Measurements from ENCODE around the gene TAF6L. TPM values are rescaled to one million over a fixed set of nuclear protein-coding genes. Genes with fewer than 3 reads are reported as not detected.

TAF6L gene
- total and polyA plus RNA-seq, 2 of the 8 experiments (the other 6 are each of a cell fraction or from before 2014, with no cell fraction given): 24.8 to 31.9 TPM

- TF ChIP-seq CHD7 (IDR thresholded peaks at IDR 0.05; ENCODE audit: insufficient replicate concordance, low read length): no peak
- TF ChIP-seq ZNF274 (IDR thresholded peaks at IDR 0.05; ENCODE audit: borderline replicate concordance, extremely low read depth, low read length): no peak
- TF ChIP-seq HDAC6 (IDR thresholded peaks at IDR 0.05; ENCODE audit: low read depth, low read length): no peak
- TF ChIP-seq KDM4A (IDR thresholded peaks at IDR 0.05; ENCODE audit: low read depth, low read length, severe bottlenecking): no peak
- no peak for TF ChIP-seq NANOG (IDR thresholded peaks at IDR 0.05; ENCODE audit: insufficient read depth, low read depth, low read length, poor library complexity, severe bottlenecking)
- TF ChIP-seq JUND (IDR thresholded peaks at IDR 0.05; ENCODE audit: low read length): peak; percentile 47; the same call in 1 of the 2 replicates
- no peak for TF ChIP-seq SP2 (IDR thresholded peaks at IDR 0.05; ENCODE audit: low read length)
- peak; percentile 51; the same call in 1 of the 2 replicates for TF ChIP-seq KDM1A (IDR thresholded peaks at IDR 0.05; ENCODE audit: borderline replicate concordance, low read length)
- peak; percentile 74; the same call in 1 of the 2 replicates for TF ChIP-seq TCF12 (IDR thresholded peaks at IDR 0.05; ENCODE audit: low read depth, low read length)
- TF ChIP-seq CHD2 (IDR thresholded peaks at IDR 0.05; ENCODE audit: low read length): no peak
- TF ChIP-seq FOSL1 (IDR thresholded peaks at IDR 0.05; ENCODE audit: insufficient read depth, low read depth, low read length): no peak
These were observed 15.3 kb downstream of the TAF6L start (continued) for GRCh38 chr11:62786318-62787004.

Measured in H1 (cell line).